K562 (cell line): ENCODE measurements around the gene KIF3A. TPM values are rescaled to one million over a fixed set of nuclear protein-coding genes. Genes with fewer than 3 reads are reported as not detected.

ENCODE experiments used
- ATAC-seq: fragments of 200-7000 bp; cut with Tn5 transposase; 3 replicates; pipeline ENCODE4 v1.9.1; 2020; ENCODE audit warnings: moderate library complexity
- BruUV-seq: library from RNA; stranded (reverse); fragments of 400-500 nt; replicated peaks from 2 replicates; lab custom pipeline; 2021; lab: Mats Ljungman, UMichigan
- CTCF ChIA-PET: fragments of 300-600 bp; formaldehyde crosslinking; extraction: SDS; loops from one replicate; lab custom pipeline; 2021; ENCODE audit warnings: low intra/inter-chr PET ratio; lab: Yijun Ruan, JAX
- POLR2A ChIA-PET: fragments of 300-600, 350-650 bp; sonication (Branson Sonifier 250); formaldehyde crosslinking; extraction: SDS; loops from one replicate; lab custom pipeline; 2021; ENCODE audit warnings: antibody characterized with exemption, inconsistent platforms; lab: Yijun Ruan, JAX
- DNase-seq, 4 experiments: peaks; one replicate each; pipeline versions ENCODE4 v3.0.0 to v3.0.0-alpha.2; 2011 to 2018; ENCODE audit warnings: low spot score in 3 of 4, mixed read lengths in 3 of 4; ENCODE audit errors: extremely low read depth in 1 of 4
- FAIRE-seq: peaks from 2 replicates; lab custom pipeline; 2011; peaks lifted over from hg19 to GRCh38; lab: Jason Lieb, UNC
- H2AFZ ChIP-seq: 2 replicates; pipeline ENCODE4 v1.6.0; 2011; ENCODE audit warnings: low read depth, low read length, control low read depth, inconsistent platforms
- H3K27ac ChIP-seq: fragments of 200-600 bp; 3 replicates; pipeline ENCODE4 v1.8.0; 2011; ENCODE audit warnings: low read depth, mild to moderate bottlenecking, control low read depth, inconsistent platforms, low read length, moderate library complexity, mixed read lengths; ENCODE audit errors: extremely low read depth
- H3K27me3 ChIP-seq, 2 experiments: fragments of 300-600 bp in 1 of 2; 2 replicates in 1 of 2; 3 replicates in 1 of 2; pipeline versions ENCODE4 v1.6.0 to v1.8.0; 2011; ENCODE audit warnings: inconsistent platforms in 2 of 2, low read length in 2 of 2, mild to moderate bottlenecking in 1 of 2, mixed read lengths in 1 of 2, moderate library complexity in 1 of 2; ENCODE audit not compliant: control insufficient read depth in 2 of 2, insufficient read depth in 2 of 2
- H3K36me3 ChIP-seq: fragments of 300-600 bp; 3 replicates; pipeline ENCODE4 v1.8.0; 2011; ENCODE audit warnings: mild to moderate bottlenecking, low read length, inconsistent platforms; ENCODE audit not compliant: control insufficient read depth, insufficient read depth
- H3K4me1 ChIP-seq, 2 experiments: fragments of 200-600 bp in 1 of 2; replicated peaks in 1 of 2; 2 replicates in 1 of 2; 3 replicates in 1 of 2; pipeline versions ENCODE4 v1.5.1 to v1.8.0; 2011; ENCODE audit warnings: inconsistent platforms in 2 of 2, low read length in 2 of 2, mild to moderate bottlenecking in 1 of 2, mixed read lengths in 1 of 2, moderate library complexity in 1 of 2; ENCODE audit not compliant: control insufficient read depth in 2 of 2, insufficient read depth in 2 of 2
- H3K4me2 ChIP-seq: 2 replicates; pipeline ENCODE4 v1.6.1; 2011; ENCODE audit warnings: low read length, control low read depth, inconsistent platforms, mixed read lengths; ENCODE audit not compliant: insufficient read depth
- H3K4me3 ChIP-seq: fragments of 200-600 bp; sonication (generic), shearing (Covaris generic); 2 replicates; pipeline ENCODE4 v1.5.1; 2016; ENCODE audit warnings: control low read depth, inconsistent platforms
- H3K79me2 ChIP-seq: fragments of 200-600 bp; 3 replicates; pipeline ENCODE4 v1.8.0; 2011; ENCODE audit warnings: low read length, inconsistent platforms; ENCODE audit not compliant: control insufficient read depth, insufficient read depth
- H3K9ac ChIP-seq, 2 experiments: 2 replicates each; pipeline versions ENCODE4 v1.6.0 to v1.6.1; 2011; ENCODE audit warnings: low read depth in 2 of 2, low read length in 2 of 2, control low read depth in 1 of 2, inconsistent platforms in 1 of 2, mild to moderate bottlenecking in 1 of 2, mixed read lengths in 1 of 2; ENCODE audit not compliant: insufficient read depth in 1 of 2
- H3K9me1 ChIP-seq: one replicate; pipeline ENCODE4 v1.6.0; 2011; ENCODE audit warnings: inconsistent platforms, mild to moderate bottlenecking, low read length, moderate library complexity; ENCODE audit not compliant: control insufficient read depth, insufficient read depth
- H3K9me3 ChIP-seq: replicated peaks from 2 replicates; pipeline ENCODE4 v1.5.1; 2011; ENCODE audit warnings: low read depth, low read length, inconsistent platforms; ENCODE audit not compliant: control insufficient read depth, insufficient read depth
- H4K20me1 ChIP-seq: replicated peaks from 2 replicates; pipeline ENCODE4 v1.6.1; 2011; ENCODE audit warnings: low read length, inconsistent platforms, mixed read lengths; ENCODE audit not compliant: control insufficient read depth, insufficient read depth
- HIVEP1 ChIP-seq: fragments of 250-450 bp; sonication (Bioruptor Pico); IDR thresholded peaks from 2 replicates; pipeline ENCODE4 v1.4.0; 2020; ENCODE audit warnings: mild to moderate bottlenecking
- HLTF ChIP-seq: fragments of 450-650 bp; IDR thresholded peaks from 2 replicates; pipeline ENCODE4 v1.6.1; 2016
- HMG20B ChIP-seq: fragments of 250-450 bp; sonication (Bioruptor Pico); IDR thresholded peaks from 2 replicates; pipeline ENCODE4 v1.5.0; 2021; ENCODE audit warnings: mild to moderate bottlenecking
- RBM17 ChIP-seq: fragments of 200-400 bp; formaldehyde crosslinking; IDR thresholded peaks from 2 replicates; pipeline ENCODE4 v1.6.1; 2017; ENCODE audit warnings: low read depth, mild to moderate bottlenecking, low read length, borderline replicate concordance
- SIN3A ChIP-seq, 2 experiments: fragments of 150-350 bp in 1 of 2; IDR thresholded peaks; 2 replicates each; pipeline ENCODE4 v1.6.1; 2011 to 2016; ENCODE audit warnings: borderline replicate concordance in 2 of 2, low read depth in 2 of 2, low read length in 2 of 2, mild to moderate bottlenecking in 2 of 2, moderate library complexity in 2 of 2; ENCODE audit not compliant: control insufficient read depth in 1 of 2
- TEAD4 ChIP-seq, 2 experiments: sonication (generic) in 1 of 2; formaldehyde crosslinking in 1 of 2; IDR thresholded peaks; 2 replicates each; pipeline versions ENCODE4 v1.6.1 to v1.8.0; 2012 to 2022; ENCODE audit warnings: borderline replicate concordance in 1 of 2, inconsistent platforms in 1 of 2, low read length in 1 of 2, mild to moderate bottlenecking in 1 of 2, missing genetic modification reagents in 1 of 2
- ZBTB5 ChIP-seq: fragments of 450-650 bp; IDR thresholded peaks from 2 replicates; pipeline ENCODE4 v1.6.1; 2017; ENCODE audit warnings: antibody characterized with exemption
- ZNF324 ChIP-seq: fragments of 250-450 bp; sonication (Bioruptor Pico); IDR thresholded peaks from 2 replicates; pipeline ENCODE4 v1.4.0; 2020; ENCODE audit warnings: mild to moderate bottlenecking
- ZNF592 ChIP-seq: fragments of 450-650 bp; IDR thresholded peaks from 2 replicates; pipeline ENCODE4 v1.6.1; 2017; ENCODE audit warnings: antibody characterized with exemption, mild to moderate bottlenecking
- ZNF75A ChIP-seq: fragments of 450-650 bp; formaldehyde crosslinking; IDR thresholded peaks from 2 replicates; pipeline ENCODE4 v1.4.0; 2020; ENCODE audit warnings: mild to moderate bottlenecking
- WGBS: fragments of 100-300 bp; shearing (Covaris generic); methylation state at CpG from one replicate; pipeline ENCODE4 v1.1.6; 2016; ENCODE audit warnings: low coverage, mixed read lengths; ENCODE audit not compliant: insufficient coverage; ENCODE audit errors: missing lambda C conversion rate; 5-methylcytosine and 5-hydroxymethylcytosine counted together
- in situ Hi-C: fragments of 300-500 bp; cut with MboI; formaldehyde crosslinking; loops from 4 replicates; pipeline ENCODE4 v1.15.0; 2018; ENCODE audit warnings: inconsistent platforms, mixed read lengths
- intact Hi-C: fragments of 100-400 bp; cut with micrococcal nuclease; formaldehyde crosslinking; loops from 2 replicates; pipeline ENCODE4 v1.14.2; 2022
- polyA plus RNA-seq, 8 experiments: library from polyadenylated mRNA; depleted of rRNA in 4 of 8; stranded (reverse) in 5 of 8; unstranded in 3 of 8; fragments of >200 nt; fragmentation: Nextera tagmentation in 2 of 8; fragmentation: Illumina TruSeq in 1 of 8; extraction: Ambion mirVana in 2 of 8; extraction: Trizol in 1 of 8; gene quantifications; 2 replicates each; pipeline versions ENCODE4 v1.2.1 to v1.2.3, GENCODE V29; 2011 to 2014; ENCODE audit warnings: inconsistent platforms in 1 of 8, missing spikeins in 1 of 8
- total RNA-seq, 7 experiments: library from RNA; depleted of rRNA in 6 of 7; stranded (reverse); fragments of >200 nt in 6 of 7; fragmentation: Illumina TruSeq in 2 of 7; extraction: Trizol in 2 of 7; gene quantifications; 2 replicates each; pipeline versions ENCODE4 v1.2.1 to v1.2.3, GENCODE V29; 2011 to 2021; ENCODE audit warnings: low replicate concordance in 1 of 7
- TF ChIP-seq, protein P1 (sequence below): fragments of 250-450 bp; sonication (Bioruptor Pico); IDR thresholded peaks from 2 replicates; pipeline ENCODE4 v1.8.0; 2022; ENCODE audit warnings: inconsistent platforms
- TF ChIP-seq, protein P2 (sequence below), 2 experiments: fragments of 250-450 bp in 1 of 2; fragments of 450-650 bp in 1 of 2; sonication (Bioruptor Pico) in 1 of 2; IDR thresholded peaks; 2 replicates each; pipeline versions ENCODE4 v1.6.1 to v1.8.0; 2016 to 2021; ENCODE audit warnings: mild to moderate bottlenecking in 2 of 2, moderate library complexity in 2 of 2, missing compliant biosample characterization in 1 of 2, missing genetic modification characterization in 1 of 2

Gene KIF3A
- total and polyA plus RNA-seq, 9 of the 15 experiments (the other 6 are each of a cell fraction or from before 2014, with no cell fraction given) = 1.5 to 7.8 (median 6.0) TPM

DNA sequence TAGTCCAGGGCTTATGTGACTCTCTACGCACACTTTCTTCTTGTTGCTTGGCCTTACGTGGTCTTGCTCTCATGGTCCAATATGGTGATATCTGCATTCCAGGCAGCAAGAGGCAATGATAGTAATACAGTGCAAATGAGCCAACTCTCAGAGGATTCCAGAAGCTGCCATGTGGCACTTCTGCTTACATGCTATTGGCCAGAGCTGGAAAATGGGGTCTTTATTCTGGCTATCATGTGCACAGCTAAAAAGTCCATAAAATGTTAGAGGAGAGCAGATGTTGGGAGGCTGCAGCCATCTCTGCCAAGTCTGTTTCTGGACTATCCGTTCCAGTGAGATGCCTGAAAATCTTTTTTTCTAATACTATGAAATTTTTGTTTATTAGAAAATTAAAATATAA lies 42.6 kb upstream of the KIF3A start:
- 38% methylated on average over 3 of the region's 3 CpGs for WGBS
- in situ Hi-C loops (loop anchor here (10.0 kb wide), 1 partner anchor 1835 kb away; no protein-coding TSS in a partner anchor), intact Hi-C loops (loop anchor here (2.0 kb wide), 1 partner anchor 41 kb away; no protein-coding TSS in a partner anchor)
- Histone ChIP-seq H3K36me3 (peaks cover 4% of the 10 kb centered on the region; the same call in 1 of the 3 replicates), H3K27me3 (no peaks in the 10 kb centered on the region), H3K9me3 (no peaks in the 10 kb centered on the region), H3K79me2 (peaks cover 34% of the 10 kb centered on the region), H3K4me3 (no peak overlapping the region), H3K27ac (peak overlapping the region; percentile 33), H4K20me1 (no peaks in the 10 kb centered on the region), H3K4me1 (peaks cover 28 to 41% of the 10 kb centered on the region in 2 experiments), H3K9ac (no peak overlapping the region), H2AFZ (peak overlapping the region; percentile 84), H3K4me2 (peak overlapping the region; percentile 34; the same call in 1 of the 2 replicates), H3K9me1 (no peaks in the 10 kb centered on the region)
- DNase-seq (no peak), FAIRE-seq (peak; percentile 49), ATAC-seq (0 out of 3 replicates have a peak, but pooled peaks have one; percentile 1)
- CTCF ChIA-PET = no interaction called here
- no TSS peak for BruUV-seq
- POLR2A ChIA-PET = interaction anchor here (0.5 to 1.4 kb wide), 4 partner anchors 13 to 564 kb away, joined by 3 to 4 read pairs (median 4); no protein-coding TSS in a partner anchor
- TF ChIP-seq ZNF75A = no peak
- TF ChIP-seq SIN3A (IDR thresholded peaks at IDR 0.05; ENCODE audit: borderline replicate concordance in 2 of 2, control insufficient read depth in 1 of 2, low read depth in 2 of 2, low read length in 2 of 2) = no peak
- TF ChIP-seq TEAD4 (IDR thresholded peaks at IDR 0.05; ENCODE audit: low read length) = peak; percentile 28; the same call in 1 of the 2 replicates
- no peak for TF ChIP-seq TEAD4 (CRISPR knock-in tag; IDR thresholded peaks at IDR 0.05; ENCODE audit: borderline replicate concordance)
- TF ChIP-seq RBM17 = no peak
- TF ChIP-seq ZNF324 (CRISPR knock-in tag) = no peak
- no peak for TF ChIP-seq HIVEP1 (CRISPR knock-in tag)
- TF ChIP-seq HLTF = no peak
- TF ChIP-seq, protein P1, sequence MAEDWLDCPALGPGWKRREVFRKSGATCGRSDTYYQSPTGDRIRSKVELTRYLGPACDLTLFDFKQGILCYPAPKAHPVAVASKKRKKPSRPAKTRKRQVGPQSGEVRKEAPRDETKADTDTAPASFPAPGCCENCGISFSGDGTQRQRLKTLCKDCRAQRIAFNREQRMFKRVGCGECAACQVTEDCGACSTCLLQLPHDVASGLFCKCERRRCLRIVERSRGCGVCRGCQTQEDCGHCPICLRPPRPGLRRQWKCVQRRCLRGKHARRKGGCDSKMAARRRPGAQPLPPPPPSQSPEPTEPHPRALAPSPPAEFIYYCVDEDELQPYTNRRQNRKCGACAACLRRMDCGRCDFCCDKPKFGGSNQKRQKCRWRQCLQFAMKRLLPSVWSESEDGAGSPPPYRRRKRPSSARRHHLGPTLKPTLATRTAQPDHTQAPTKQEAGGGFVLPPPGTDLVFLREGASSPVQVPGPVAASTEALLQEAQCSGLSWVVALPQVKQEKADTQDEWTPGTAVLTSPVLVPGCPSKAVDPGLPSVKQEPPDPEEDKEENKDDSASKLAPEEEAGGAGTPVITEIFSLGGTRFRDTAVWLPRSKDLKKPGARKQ (CRISPR knock-in tag) = no peak
- 0 out of 2 replicates have a peak, but pooled peaks have one; percentile 30 for TF ChIP-seq ZNF592
- TF ChIP-seq, protein P2, sequence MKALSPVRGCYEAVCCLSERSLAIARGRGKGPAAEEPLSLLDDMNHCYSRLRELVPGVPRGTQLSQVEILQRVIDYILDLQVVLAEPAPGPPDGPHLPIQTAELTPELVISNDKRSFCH (CRISPR knock-in tag; IDR thresholded peaks at IDR 0.05) = no peak
- TF ChIP-seq, protein P2 (tag; IDR thresholded peaks at IDR 0.05) = 0 out of 2 replicates have a peak, but pooled peaks have one; percentile 18
- TF ChIP-seq ZBTB5 = no peak
- TF ChIP-seq HMG20B = no peak
